ENCODE results near the gene PHPT1.

The PHPT1 gene

GRCh38 chr9:136889858-136890257 is 40.6 kb downstream of the PHPT1 start:
- no peak overlapping the region for H3K27ac ChIP-seq (ENCODE audit: low read depth, low read length, poor library complexity, severe bottlenecking)
- H3K4me3 ChIP-seq (ENCODE audit: low read depth, low read length, poor library complexity, severe bottlenecking): no peak overlapping the region
- no peaks in the 10 kb centered on the region for H3K9me2 ChIP-seq (ENCODE audit: low read depth, low read length)
- no peak overlapping the region for H2AFZ ChIP-seq (ENCODE audit: low read length)
- TF ChIP-seq, protein P1, sequence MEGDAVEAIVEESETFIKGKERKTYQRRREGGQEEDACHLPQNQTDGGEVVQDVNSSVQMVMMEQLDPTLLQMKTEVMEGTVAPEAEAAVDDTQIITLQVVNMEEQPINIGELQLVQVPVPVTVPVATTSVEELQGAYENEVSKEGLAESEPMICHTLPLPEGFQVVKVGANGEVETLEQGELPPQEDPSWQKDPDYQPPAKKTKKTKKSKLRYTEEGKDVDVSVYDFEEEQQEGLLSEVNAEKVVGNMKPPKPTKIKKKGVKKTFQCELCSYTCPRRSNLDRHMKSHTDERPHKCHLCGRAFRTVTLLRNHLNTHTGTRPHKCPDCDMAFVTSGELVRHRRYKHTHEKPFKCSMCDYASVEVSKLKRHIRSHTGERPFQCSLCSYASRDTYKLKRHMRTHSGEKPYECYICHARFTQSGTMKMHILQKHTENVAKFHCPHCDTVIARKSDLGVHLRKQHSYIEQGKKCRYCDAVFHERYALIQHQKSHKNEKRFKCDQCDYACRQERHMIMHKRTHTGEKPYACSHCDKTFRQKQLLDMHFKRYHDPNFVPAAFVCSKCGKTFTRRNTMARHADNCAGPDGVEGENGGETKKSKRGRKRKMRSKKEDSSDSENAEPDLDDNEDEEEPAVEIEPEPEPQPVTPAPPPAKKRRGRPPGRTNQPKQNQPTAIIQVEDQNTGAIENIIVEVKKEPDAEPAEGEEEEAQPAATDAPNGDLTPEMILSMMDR (IDR thresholded peaks at IDR 0.05; ENCODE audit: low read length): no peak
- no peak for TF ChIP-seq EZH2 (IDR thresholded peaks at IDR 0.05; ENCODE audit: borderline replicate concordance, low read length)
- no peak overlapping the region for H3K4me2 ChIP-seq (ENCODE audit: low read length)
- peaks cover 43% of the 10 kb centered on the region for H3K79me2 ChIP-seq (ENCODE audit: insufficient read depth, low read length)
- H3F3A ChIP-seq (ENCODE audit: insufficient read depth, low read length): no peaks in the 10 kb centered on the region
- no peaks in the 10 kb centered on the region for H4K20me1 ChIP-seq (ENCODE audit: insufficient read depth, low read length)
- H3K9me3 ChIP-seq (ENCODE audit: low read length): no peaks in the 10 kb centered on the region
- H3K36me3 ChIP-seq (ENCODE audit: insufficient read depth, low read length): peaks cover 32% of the 10 kb centered on the region
- no peak overlapping the region for H3K9ac ChIP-seq (ENCODE audit: low read length)
- H3K27me3 ChIP-seq (ENCODE audit: insufficient read depth, low read length): no peaks in the 10 kb centered on the region
- peaks cover 14% of the 10 kb centered on the region for H3K4me1 ChIP-seq (ENCODE audit: insufficient read depth, low read length, severe bottlenecking)

GRCh38 chr9:136890661-136891060 is 41.5 kb downstream of the PHPT1 start:
- no peak overlapping the region for H2AFZ ChIP-seq (ENCODE audit: low read length)
- peaks cover 6% of the 10 kb centered on the region for H3K4me1 ChIP-seq (ENCODE audit: insufficient read depth, low read length, severe bottlenecking)
- H3K27ac ChIP-seq (ENCODE audit: low read depth, low read length, poor library complexity, severe bottlenecking): no peak overlapping the region
- no peaks in the 10 kb centered on the region for H3K9me2 ChIP-seq (ENCODE audit: low read depth, low read length)
- no peaks in the 10 kb centered on the region for H3K9me3 ChIP-seq (ENCODE audit: low read length)
- no peak overlapping the region for H3K9ac ChIP-seq (ENCODE audit: low read length)
- H4K20me1 ChIP-seq (ENCODE audit: insufficient read depth, low read length): no peaks in the 10 kb centered on the region
- peaks cover 43% of the 10 kb centered on the region for H3K79me2 ChIP-seq (ENCODE audit: insufficient read depth, low read length)
- no peaks in the 10 kb centered on the region for H3K27me3 ChIP-seq (ENCODE audit: insufficient read depth, low read length)
- no peak for TF ChIP-seq EZH2 (IDR thresholded peaks at IDR 0.05; ENCODE audit: borderline replicate concordance, low read length)
- TF ChIP-seq, protein P1 (IDR thresholded peaks at IDR 0.05; ENCODE audit: low read length): no peak
- no peaks in the 10 kb centered on the region for H3F3A ChIP-seq (ENCODE audit: insufficient read depth, low read length)
- peaks cover 39% of the 10 kb centered on the region for H3K36me3 ChIP-seq (ENCODE audit: insufficient read depth, low read length)
- H3K4me3 ChIP-seq (ENCODE audit: low read depth, low read length, poor library complexity, severe bottlenecking): no peak overlapping the region
- H3K4me2 ChIP-seq (ENCODE audit: low read length): no peak overlapping the region

- Histone ChIP-seq H3K27ac (ENCODE audit: low read depth, low read length, poor library complexity, severe bottlenecking) (no peak overlapping the region), H3K79me2 (ENCODE audit: insufficient read depth, low read length) (peaks cover 14% of the 10 kb centered on the region; the same call in 1 of the 2 replicates), H3K27me3 (ENCODE audit: insufficient read depth, low read length) (no peaks in the 10 kb centered on the region), H3K36me3 (ENCODE audit: insufficient read depth, low read length) (peaks cover 52% of the 10 kb centered on the region), H4K20me1 (ENCODE audit: insufficient read depth, low read length) (no peaks in the 10 kb centered on the region), H3K4me2 (ENCODE audit: low read length) (no peak overlapping the region; the same call in 1 of the 2 replicates), H3K9ac (ENCODE audit: low read length) (no peak overlapping the region), H3K9me3 (ENCODE audit: low read length) (no peaks in the 10 kb centered on the region), H3K4me3 (ENCODE audit: low read depth, low read length, poor library complexity, severe bottlenecking) (no peak overlapping the region), H3F3A (ENCODE audit: insufficient read depth, low read length) (no peaks in the 10 kb centered on the region), H2AFZ (ENCODE audit: low read length) (no peak overlapping the region), H3K4me1 (ENCODE audit: insufficient read depth, low read length, severe bottlenecking) (peaks cover 41% of the 10 kb centered on the region), H3K9me2 (ENCODE audit: low read depth, low read length) (no peaks in the 10 kb centered on the region)
- no peak for TF ChIP-seq EZH2 (IDR thresholded peaks at IDR 0.05; ENCODE audit: borderline replicate concordance, low read length)
- TF ChIP-seq, protein P1 (IDR thresholded peaks at IDR 0.05; ENCODE audit: low read length): no peak
These were observed 46.8 kb downstream of the PHPT1 start for GRCh38 chr9:136896027-136896426.
